Adrenal gland (tissue), 12 donors: ENCODE results near the gene KCNAB3. TPM values are rescaled to one million over a fixed set of nuclear protein-coding genes. Genes with fewer than 3 reads are reported as not detected.

ENCODE experiments used
- DNase-seq, 7 donors: peaks; one replicate each; pipeline ENCODE4 v3.0.0-alpha.2; 2019 to 2020
- H3K27ac ChIP-seq, 5 donors: fragments of 200-600 bp; sonication (generic) in 4 of 5; 1 replicate in 3 of 5; 2 replicates in 2 of 5; pipeline versions ENCODE4 v1.5.1 to v1.8.0; 2016 to 2020; ENCODE audit warnings: mild to moderate bottlenecking in 1 of 5
- H3K27me3 ChIP-seq: fragments of 200-600 bp; 2 replicates; pipeline ENCODE4 v1.8.0; 2021
- H3K36me3 ChIP-seq, 2 donors: fragments of 200-600 bp; replicated peaks in 1 of 2; 1 replicate in 1 of 2; 2 replicates in 1 of 2; pipeline versions ENCODE4 v1.5.1 to v1.8.0; 2018 to 2022
- H3K4me1 ChIP-seq, 2 donors: fragments of 200-600 bp; replicated peaks in 1 of 2; 1 replicate in 1 of 2; 2 replicates in 1 of 2; pipeline versions ENCODE4 v1.5.1 to v1.8.0; 2018 to 2021
- H3K4me3 ChIP-seq, 4 donors: fragments of 200-600 bp; sonication (generic) in 3 of 4; one replicate each; pipeline ENCODE4 v1.5.1; 2016 to 2018
- H3K9me3 ChIP-seq, 3 donors: fragments of 200-600 bp; sonication (generic) in 1 of 3; replicated peaks in 1 of 3; 1 replicate in 2 of 3; 2 replicates in 1 of 3; pipeline versions ENCODE4 v1.5.1 to v1.8.0; 2016 to 2021
- POLR2A ChIP-seq, 2 donors: fragments of 450-650 bp; IDR thresholded peaks; one replicate each; pipeline ENCODE4 v1.6.1; 2017; ENCODE audit warnings: antibody characterized with exemption in 2 of 2, mild to moderate bottlenecking in 2 of 2, moderate library complexity in 1 of 2
- WGBS, 4 donors: extraction: QIAGEN DNeasy Blood & Tissue Kit in 2 of 4; methylation state at CpG; one replicate each; pipeline versions ENCODE4 v1.1.5 to v1.1.7; 2013 to 2017; 5-methylcytosine and 5-hydroxymethylcytosine counted together
- intact Hi-C, 2 donors: fragments of 100-400 bp; cut with DNase I; formaldehyde crosslinking; loops; one replicate each; pipeline versions ENCODE4 v1.14.1 to v1.15.0; 2022 to 2023
- polyA plus RNA-seq, 3 donors: library from polyadenylated mRNA; stranded (reverse); fragments of 200-250 nt in 2 of 3; fragments of 350-450 nt in 1 of 3; fragmentation: Illumina TruSeq in 1 of 3; extraction: RNeasy Lipid Tissue Mini Kit (QIAGEN cat#74804) in 1 of 3; gene quantifications; one replicate each; pipeline ENCODE4 v1.2.3, GENCODE V29; 2013 to 2014
- total RNA-seq, 9 donors: library from RNA; depleted of rRNA in 4 of 9; stranded (reverse); fragments of >200 nt in 4 of 9; fragments of 120-200 nt in 1 of 9; fragmentation: NEBNext Ultra II Directional in 1 of 9; extraction: Animal tissue kit (Norgen Biotek cat#: 25700) in 1 of 9; gene quantifications; one replicate each; pipeline versions ENCODE4 v1.1.0 to v1.2.4, GENCODE V29; 2013 to 2023
- TF ChIP-seq, protein P1 (sequence below), 6 experiments: fragments of 450-650 bp in 4 of 6; fragments of 200-600 bp in 2 of 6; sonication (generic) in 1 of 6; IDR thresholded peaks; 1 replicate in 5 of 6; 2 replicates in 1 of 6; pipeline versions ENCODE4 v1.5.1 to v1.8.0; 2016 to 2021; ENCODE audit warnings: antibody characterized with exemption in 6 of 6, mild to moderate bottlenecking in 2 of 6, moderate library complexity in 1 of 6
- donor health status: healthy with polysubstance abuse.
- donor health status: Bipolar disorder and iron deficiency.
- donor health status: DM: yes; HTN: yes; CAD: no.
- donor health status: DM: no; HTN: no; CAD: no.
- donor health status: DM: no; HTN: no; CAD: no.
- donor health status: DM: yes; HTN: yes; CAD: no.

Gene KCNAB3
- total and polyA plus RNA-seq, 12 donors = 0.12 to 4.2 (median 0.68) TPM; not detected in 2

DNA sequence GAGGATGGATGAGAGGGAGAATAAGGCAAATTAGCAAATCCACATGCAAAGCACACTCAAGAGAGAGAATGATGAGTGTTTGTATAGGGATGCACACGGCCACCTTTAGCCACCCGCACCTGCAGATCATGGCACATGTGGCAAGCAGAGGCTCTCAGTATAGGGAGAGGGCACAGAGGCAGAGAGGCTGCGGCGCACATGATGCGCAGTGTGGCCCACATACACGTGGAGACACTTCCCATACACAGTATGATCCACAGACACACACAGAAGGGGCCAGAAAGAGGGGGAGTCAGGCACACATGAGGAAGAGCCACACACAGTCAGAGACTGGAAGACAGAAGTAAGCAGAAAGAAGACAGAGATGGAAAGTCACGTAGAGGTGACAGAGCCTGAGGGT is 47.6 kb downstream of the KCNAB3 start:
- 64 to 77% (median 74%) methylated on average over 7 of the region's 7 CpGs for WGBS, 4 donors
- Histone ChIP-seq H3K4me1 (peaks cover 11 to 37% of the 10 kb centered on the region in 2 donors), H3K4me3 (no peak overlapping the region), H3K27ac (peak overlapping the region in 1 of 5 donors; percentile 63), H3K36me3 (peaks cover 0 to 16% of the 10 kb centered on the region in 2 donors), H3K9me3 (no peaks in the 10 kb centered on the region), H3K27me3 (no peaks in the 10 kb centered on the region)
- no peak for TF ChIP-seq POLR2A (IDR thresholded peaks at IDR 0.05)
- TF ChIP-seq, protein P1, sequence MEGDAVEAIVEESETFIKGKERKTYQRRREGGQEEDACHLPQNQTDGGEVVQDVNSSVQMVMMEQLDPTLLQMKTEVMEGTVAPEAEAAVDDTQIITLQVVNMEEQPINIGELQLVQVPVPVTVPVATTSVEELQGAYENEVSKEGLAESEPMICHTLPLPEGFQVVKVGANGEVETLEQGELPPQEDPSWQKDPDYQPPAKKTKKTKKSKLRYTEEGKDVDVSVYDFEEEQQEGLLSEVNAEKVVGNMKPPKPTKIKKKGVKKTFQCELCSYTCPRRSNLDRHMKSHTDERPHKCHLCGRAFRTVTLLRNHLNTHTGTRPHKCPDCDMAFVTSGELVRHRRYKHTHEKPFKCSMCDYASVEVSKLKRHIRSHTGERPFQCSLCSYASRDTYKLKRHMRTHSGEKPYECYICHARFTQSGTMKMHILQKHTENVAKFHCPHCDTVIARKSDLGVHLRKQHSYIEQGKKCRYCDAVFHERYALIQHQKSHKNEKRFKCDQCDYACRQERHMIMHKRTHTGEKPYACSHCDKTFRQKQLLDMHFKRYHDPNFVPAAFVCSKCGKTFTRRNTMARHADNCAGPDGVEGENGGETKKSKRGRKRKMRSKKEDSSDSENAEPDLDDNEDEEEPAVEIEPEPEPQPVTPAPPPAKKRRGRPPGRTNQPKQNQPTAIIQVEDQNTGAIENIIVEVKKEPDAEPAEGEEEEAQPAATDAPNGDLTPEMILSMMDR (IDR thresholded peaks at IDR 0.05) = no peak
- intact Hi-C loops = no loop called here
- no peak for DNase-seq

DNA sequence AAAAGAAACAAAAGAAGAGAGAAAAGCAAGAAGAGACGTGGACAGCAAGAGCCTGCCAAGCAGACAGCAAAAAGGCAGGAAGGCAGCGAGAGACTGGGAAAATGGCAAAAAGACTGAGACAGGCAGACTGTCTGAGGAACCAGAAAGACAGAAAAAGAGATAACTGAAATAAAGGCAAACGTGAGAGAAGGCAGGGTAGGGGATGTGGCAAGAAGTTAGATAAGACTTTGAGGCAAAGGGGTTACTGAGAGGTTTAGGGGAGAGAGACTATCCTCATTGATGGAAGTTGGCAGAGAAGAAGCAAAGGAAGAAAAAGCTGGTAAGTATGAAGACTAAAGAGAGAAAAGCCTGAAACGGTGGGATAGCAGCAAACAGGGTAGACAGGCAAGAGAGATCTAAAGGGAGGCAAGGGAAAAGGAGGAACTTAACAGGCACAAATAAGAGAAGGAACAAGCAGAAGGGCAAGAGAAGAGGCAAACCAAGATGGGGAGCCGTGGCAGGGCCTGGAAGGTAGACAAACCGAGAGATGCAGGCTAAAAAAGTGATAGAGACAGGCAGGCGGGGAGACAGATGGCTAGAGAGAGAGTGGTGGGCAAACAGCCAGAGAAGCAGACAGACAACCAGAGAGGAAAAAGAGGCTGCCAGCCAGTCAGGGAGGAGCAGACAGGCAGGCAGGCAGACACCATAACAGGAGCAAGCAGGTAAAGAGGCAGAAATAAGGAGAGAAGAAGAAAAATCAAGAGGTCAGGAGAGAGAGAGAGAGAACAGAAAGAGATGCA is 48.2 kb downstream of the KCNAB3 start:
- peak in 4 of 7 donors; percentile 44 to 77 (median 53) for DNase-seq
- Histone ChIP-seq H3K4me1 (peaks cover 5 to 31% of the 10 kb centered on the region in 2 donors), H3K27me3 (no peaks in the 10 kb centered on the region), H3K9me3 (no peaks in the 10 kb centered on the region), H3K4me3 (no peak overlapping the region), H3K36me3 (peaks cover 0 to 16% of the 10 kb centered on the region in 2 donors), H3K27ac (peak overlapping the region in 1 of 5 donors; percentile 63)
- no peak for TF ChIP-seq POLR2A (IDR thresholded peaks at IDR 0.05)
- TF ChIP-seq, protein P1 (IDR thresholded peaks at IDR 0.05) = no peak
- WGBS, 4 donors = 44 to 51% (median 45%) methylated on average over 7 of the region's 7 CpGs
- intact Hi-C loops = no loop called here

DNA sequence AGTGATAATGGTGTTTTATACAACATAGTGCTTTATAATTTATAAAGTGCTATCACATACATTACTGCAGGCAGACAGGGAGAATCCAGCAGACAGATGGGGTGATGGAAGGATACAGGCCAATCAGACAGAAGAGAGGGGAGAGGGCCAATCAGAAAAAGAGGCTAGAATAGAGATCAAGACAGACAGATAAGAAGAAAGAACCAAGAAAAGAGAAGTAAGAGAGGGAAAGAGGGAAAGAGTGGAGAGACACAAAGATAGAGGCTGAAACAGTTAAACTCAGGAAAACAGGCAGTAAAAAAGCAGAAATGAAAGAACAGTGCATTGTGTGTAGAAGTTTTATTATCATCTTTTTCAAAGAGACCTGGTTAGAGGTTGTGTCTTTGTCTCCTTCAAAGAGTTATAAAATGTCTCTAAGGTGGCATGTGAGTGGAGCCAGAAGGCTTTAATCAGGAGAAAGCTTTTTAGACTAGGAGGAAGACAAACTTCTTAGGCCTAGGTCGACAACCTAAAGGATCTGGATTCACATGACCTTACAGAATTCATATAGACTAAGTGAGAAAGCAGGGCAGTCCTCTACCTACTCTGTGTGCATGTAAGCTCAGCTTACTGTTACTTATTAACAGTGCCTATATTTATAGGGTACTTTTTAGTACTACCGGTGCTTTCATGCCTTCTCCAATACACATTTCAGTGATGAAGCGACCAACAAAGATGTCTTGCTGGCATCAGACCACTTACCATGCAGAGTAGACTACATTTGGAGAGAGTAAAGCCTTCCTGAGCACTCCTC is 49.4 kb downstream of the KCNAB3 start:
- Histone ChIP-seq H3K27ac (no peak overlapping the region), H3K27me3 (no peaks in the 10 kb centered on the region), H3K9me3 (no peaks in the 10 kb centered on the region), H3K36me3 (peaks cover 0 to 16% of the 10 kb centered on the region in 2 donors), H3K4me3 (no peak overlapping the region), H3K4me1 (peaks cover 0 to 28% of the 10 kb centered on the region in 2 donors)
- intact Hi-C loops = no loop called here
- no peak for TF ChIP-seq POLR2A (IDR thresholded peaks at IDR 0.05)
- TF ChIP-seq, protein P1 (IDR thresholded peaks at IDR 0.05) = no peak
- 78 to 86% (median 82%) methylated on average over 3 of the region's 3 CpGs for WGBS, 4 donors
- no peak for DNase-seq

DNA sequence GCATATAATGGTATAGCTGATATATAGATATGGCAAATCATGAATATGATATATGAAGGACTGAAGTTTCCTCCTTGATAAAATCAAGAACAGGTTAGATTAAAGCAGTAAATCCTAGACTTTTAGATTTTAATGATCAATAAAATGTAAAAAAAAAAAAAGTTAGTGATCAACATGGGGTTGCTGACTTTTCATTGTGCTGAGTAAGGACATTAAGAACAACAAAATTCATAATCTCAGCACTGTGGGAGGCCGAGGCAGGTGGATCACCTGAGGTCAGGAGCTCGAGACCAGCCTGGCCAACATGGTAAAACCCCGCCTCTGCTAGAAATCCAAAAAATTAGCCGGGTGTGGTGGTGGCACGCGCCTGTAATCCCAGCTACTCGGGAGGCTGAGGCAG is 51.4 kb downstream of the KCNAB3 start:
- intact Hi-C loops = loop anchor here in 1 of 2 donors (2.0 kb wide), 1 partner anchor 13 kb away; no protein-coding TSS in a partner anchor
- Histone ChIP-seq H3K9me3 (no peaks in the 10 kb centered on the region), H3K27ac (no peak overlapping the region), H3K36me3 (peaks cover 0 to 19% of the 10 kb centered on the region in 2 donors), H3K27me3 (no peaks in the 10 kb centered on the region), H3K4me1 (peaks cover 0 to 21% of the 10 kb centered on the region in 2 donors), H3K4me3 (no peak overlapping the region)
- WGBS, 4 donors = 92 to 97% (median 94%) methylated on average over 7 of the region's 7 CpGs
- DNase-seq = no peak
- TF ChIP-seq, protein P1 (IDR thresholded peaks at IDR 0.05) = no peak
- no peak for TF ChIP-seq POLR2A (IDR thresholded peaks at IDR 0.05)
